ENCODE measurements around the gene SOX6.

Gene SOX6

DNA sequence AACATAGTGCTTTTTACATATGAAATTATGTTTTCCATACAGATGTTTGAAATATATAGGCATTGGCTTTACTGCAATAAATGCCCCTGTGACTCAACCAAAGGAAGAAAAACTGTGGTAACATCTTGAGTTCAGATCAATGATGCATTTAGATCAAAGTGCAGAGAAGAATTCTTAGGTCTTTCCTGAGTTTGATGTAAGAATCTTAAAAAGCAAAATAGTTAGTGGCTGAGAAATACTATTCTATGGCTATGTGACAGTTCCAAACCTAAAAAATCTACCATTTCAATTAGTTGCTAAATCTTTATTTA, 93.7 kb downstream of the SOX6 start:
- DNase-seq (ENCODE audit: low read depth) = no peak
- H3K4me3 ChIP-seq (ENCODE audit: low read length) = no peak overlapping the region
- TF ChIP-seq CTCF (conservative IDR thresholded peaks at IDR 0.05; ENCODE audit: low read length) = no peak

DNA sequence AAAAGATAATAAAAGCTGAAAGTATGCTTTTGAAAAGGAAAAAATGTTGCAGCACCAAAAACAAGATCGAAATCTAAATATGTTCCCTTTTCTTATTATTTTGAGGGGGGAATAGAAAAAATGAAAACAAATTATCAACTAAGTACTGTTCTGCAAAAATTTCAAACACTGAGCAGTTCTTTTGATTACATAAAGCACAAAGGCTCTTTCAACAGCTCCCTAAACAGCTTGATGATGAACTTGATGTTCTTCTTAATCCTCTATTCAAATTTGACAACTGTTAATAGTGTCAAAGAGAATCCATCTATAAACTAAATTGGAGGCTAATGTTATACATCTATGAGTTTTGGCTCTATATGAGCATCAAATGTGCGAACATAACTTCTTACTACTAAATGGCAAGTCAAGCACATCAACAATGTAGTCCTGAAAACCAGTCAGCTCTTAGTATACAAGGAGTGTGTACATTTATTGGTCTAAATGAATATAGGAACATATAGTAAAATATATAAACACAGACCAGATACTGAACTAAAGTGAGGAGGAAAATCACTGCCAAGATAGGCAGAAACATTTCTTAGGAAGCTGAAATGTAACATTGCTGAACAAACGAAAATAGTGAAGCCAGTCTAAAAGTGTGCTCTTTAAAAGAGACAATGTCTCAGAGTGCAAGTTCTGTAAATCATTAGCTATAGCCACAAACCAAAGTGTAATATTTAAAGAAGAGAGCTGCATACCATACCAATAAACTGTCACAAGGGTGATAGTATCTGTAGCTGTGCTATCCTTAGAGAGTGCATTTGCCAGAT, 94.3 kb downstream of the SOX6 start:
- no peak overlapping the region for H3K4me3 ChIP-seq (ENCODE audit: low read length)
- DNase-seq (ENCODE audit: low read depth) = no peak
- no peak for TF ChIP-seq CTCF (conservative IDR thresholded peaks at IDR 0.05; ENCODE audit: low read length)

DNA sequence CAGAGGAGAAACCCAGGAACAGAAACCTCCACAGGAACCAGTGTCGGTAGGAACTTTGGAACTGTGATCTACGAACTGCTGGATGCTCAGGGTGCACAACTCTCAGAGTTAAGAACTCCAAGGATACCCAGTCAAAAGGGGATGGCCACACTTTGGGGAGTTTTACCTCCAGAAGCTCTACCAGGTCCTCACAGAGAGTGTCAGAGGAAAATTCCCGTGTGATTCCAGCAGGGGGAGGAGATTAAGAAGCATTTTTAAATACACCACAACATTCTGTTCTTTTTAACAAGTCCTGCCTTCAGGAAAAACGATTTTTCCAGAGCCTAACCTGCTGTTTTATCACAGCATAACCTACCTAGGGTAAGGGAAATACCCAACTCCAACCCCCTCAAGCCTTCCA, 104.0 kb downstream of the SOX6 start:
- no peak overlapping the region for H3K4me3 ChIP-seq (ENCODE audit: low read length)
- TF ChIP-seq CTCF (conservative IDR thresholded peaks at IDR 0.05; ENCODE audit: low read length) = peak; percentile 31
- peak; percentile 1 for DNase-seq (ENCODE audit: low read depth)

DNA sequence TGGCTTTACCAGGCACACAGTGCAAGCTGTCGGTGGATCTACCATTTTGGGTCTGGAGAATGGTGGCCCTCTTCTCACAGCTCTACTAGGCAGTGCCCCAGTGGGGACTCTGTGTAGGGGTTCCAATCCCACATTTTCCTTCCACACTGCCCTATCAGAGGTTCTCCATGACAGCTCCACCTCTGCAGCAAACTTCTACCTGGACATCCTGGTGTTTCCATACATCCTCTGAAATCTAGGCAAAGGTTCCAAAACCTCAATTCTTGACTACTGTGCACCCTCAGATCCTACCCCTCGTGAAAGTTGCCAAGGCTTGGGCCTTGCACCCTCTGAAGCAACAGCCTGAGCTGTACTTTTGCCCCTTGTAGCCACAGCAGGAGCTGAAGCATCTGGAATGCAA, 108.1 kb downstream of the SOX6 start:
- TF ChIP-seq CTCF (conservative IDR thresholded peaks at IDR 0.05; ENCODE audit: low read length) = no peak
- DNase-seq (ENCODE audit: low read depth) = no peak
- H3K4me3 ChIP-seq (ENCODE audit: low read length) = no peak overlapping the region

DNA sequence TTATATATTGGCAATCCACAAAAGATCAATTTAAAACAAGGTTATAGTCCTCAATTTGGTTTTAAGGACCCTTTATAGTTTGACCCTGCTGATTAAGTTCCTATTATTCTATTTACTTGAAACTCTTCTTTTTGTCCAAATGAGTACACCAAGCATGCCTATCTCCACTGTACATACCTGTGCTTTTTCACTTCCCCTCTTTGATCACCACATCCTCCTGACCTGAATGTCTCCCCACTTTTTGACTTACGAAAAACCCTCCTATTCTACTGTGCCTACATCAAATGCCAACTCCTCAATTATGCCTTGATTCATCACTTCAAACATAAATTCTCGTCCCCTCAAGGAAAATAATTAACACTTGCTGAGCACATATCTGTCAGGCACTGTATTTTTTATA, 113.5 kb downstream of the SOX6 start:
- no peak for DNase-seq (ENCODE audit: low read depth)
- H3K4me3 ChIP-seq (ENCODE audit: low read length) = no peak overlapping the region
- TF ChIP-seq CTCF (conservative IDR thresholded peaks at IDR 0.05; ENCODE audit: low read length) = no peak

DNA sequence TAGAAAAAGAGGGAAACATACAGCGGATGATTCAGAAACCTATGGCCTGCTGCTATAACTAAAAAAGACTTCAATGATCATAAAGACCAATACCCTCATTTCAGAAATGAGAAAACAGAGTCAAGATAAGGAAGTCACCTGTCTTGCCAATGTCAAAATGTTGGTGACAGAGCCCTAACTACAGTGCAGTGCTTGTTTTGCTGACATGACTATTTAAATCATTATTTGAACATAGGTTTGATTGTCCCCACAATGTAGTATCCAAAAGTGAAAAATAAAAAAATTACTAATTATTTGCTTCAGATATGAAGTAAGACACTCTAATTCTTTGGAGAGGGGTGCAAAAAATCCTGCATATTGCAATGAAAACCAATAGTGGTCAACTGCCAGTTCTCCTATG, 115.7 kb downstream of the SOX6 start:
- no peak overlapping the region for H3K4me3 ChIP-seq (ENCODE audit: low read length)
- DNase-seq (ENCODE audit: low read depth) = no peak
- TF ChIP-seq CTCF (conservative IDR thresholded peaks at IDR 0.05; ENCODE audit: low read length) = no peak
